NB4 (cell line): ENCODE results near the gene PFN3.

Source experiments
- DNase-seq: peaks from one replicate; pipeline ENCODE4 v3.0.0; 2010; ENCODE audit warnings: low read depth
- H3K4me3 ChIP-seq: one replicate; pipeline ENCODE4 v1.5.1; 2011; ENCODE audit warnings: mild to moderate bottlenecking, low read depth, low read length, moderate library complexity
- CTCF ChIP-seq: IDR thresholded peaks from one replicate; pipeline ENCODE4 v1.5.1; 2012; ENCODE audit warnings: low read depth, low read length
- MAX ChIP-seq: IDR thresholded peaks from 2 replicates; pipeline ENCODE4 v1.6.1; 2011; ENCODE audit warnings: low read depth, low read length
- MYC ChIP-seq: IDR thresholded peaks from 2 replicates; pipeline ENCODE4 v1.6.1; 2011; ENCODE audit warnings: low read depth, low read length
- POLR2A ChIP-seq: IDR thresholded peaks from 2 replicates; pipeline ENCODE4 v1.6.1; 2011; ENCODE audit warnings: mild to moderate bottlenecking; ENCODE audit not compliant: insufficient read length; ENCODE audit errors: extremely low read depth

The PFN3 gene

GRCh38 chr5:177437623-177438022 is 37.2 kb upstream of the PFN3 start:
- no peak overlapping the region for H3K4me3 ChIP-seq
- DNase-seq: peak; percentile 4
- TF ChIP-seq MYC: no peak
- TF ChIP-seq MAX: no peak
- TF ChIP-seq CTCF: no peak
- no peak for TF ChIP-seq POLR2A

DNA sequence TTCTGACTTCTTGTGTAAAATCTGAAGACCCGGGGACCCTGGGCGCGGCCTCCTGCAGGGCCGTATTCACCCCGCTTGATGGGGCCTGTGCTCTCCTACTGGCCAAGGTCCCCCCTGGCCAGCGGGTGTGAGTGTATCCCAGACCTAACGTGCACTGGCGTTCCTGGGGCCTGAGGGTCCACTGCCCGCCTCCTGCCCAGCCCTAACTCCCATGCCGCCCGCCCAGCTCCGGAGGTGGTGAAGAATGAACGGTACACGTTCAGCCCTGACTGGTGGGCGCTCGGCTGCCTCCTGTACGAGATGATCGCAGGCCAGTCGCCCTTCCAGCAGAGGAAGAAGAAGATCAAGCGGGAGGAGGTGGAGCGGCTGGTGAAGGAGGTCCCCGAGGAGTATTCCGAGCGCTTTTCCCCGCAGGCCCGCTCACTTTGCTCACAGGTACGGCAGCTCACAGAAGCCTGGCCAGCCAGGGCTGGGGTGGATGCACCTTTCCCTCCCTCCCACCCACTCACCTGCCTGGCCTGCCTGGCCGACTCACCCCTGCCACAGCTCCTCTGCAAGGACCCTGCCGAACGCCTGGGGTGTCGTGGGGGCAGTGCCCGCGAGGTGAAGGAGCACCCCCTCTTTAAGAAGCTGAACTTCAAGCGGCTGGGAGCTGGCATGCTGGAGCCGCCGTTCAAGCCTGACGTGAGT is 35.5 kb upstream of the PFN3 start:
- TF ChIP-seq CTCF (no peak), MAX (no peak), POLR2A (no peak), MYC (no peak)

GRCh38 chr5:177434942-177435738 is 34.7 kb upstream of the PFN3 start:
- peak; percentile 1 for DNase-seq
- TF ChIP-seq POLR2A: no peak
- no peak for TF ChIP-seq MAX
- TF ChIP-seq CTCF: no peak
- no peak for TF ChIP-seq MYC
- H3K4me3 ChIP-seq: no peak overlapping the region

More for the DNA sequence above, 35.5 kb upstream of the PFN3 start:
- peak; percentile 1 for DNase-seq
- H3K4me3 ChIP-seq: no peak overlapping the region

DNA sequence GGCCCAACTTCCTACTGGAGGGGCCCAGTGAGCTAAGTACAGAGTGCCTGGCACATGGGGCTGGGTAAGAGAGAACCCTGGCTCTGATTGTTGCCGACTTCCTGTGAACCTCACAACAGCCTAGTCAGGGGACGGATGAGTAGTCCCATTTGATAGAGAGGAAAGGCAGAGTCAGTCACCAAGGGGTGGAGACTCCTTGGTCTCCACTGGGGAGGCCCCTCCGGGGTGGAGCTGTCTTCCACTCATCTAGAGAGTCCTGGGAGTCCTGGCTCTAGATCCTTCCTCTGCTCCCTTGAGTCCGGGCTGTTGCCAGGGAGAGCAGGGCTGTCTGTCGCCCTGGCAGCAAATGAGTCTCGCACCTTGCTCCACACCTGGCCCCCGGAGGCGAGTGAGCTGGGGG is 34.0 kb upstream of the PFN3 start:
- no peak for TF ChIP-seq MAX
- DNase-seq: peak; percentile 1
- H3K4me3 ChIP-seq: no peak overlapping the region

- TF ChIP-seq MAX (no peak), MYC (no peak)
- no peak overlapping the region for H3K4me3 ChIP-seq
- DNase-seq: peak; percentile 1
These were observed 33.3 kb upstream of the PFN3 start for GRCh38 chr5:177433658-177434217.

GRCh38 chr5:177432839-177433657 is 32.6 kb upstream of the PFN3 start:
- H3K4me3 ChIP-seq: no peak overlapping the region
- DNase-seq: peak; percentile 1
- TF ChIP-seq CTCF (no peak), POLR2A (no peak), MAX (no peak), MYC (no peak)
